H9 (cell line): ENCODE results near the gene DLEC1. TPM values are rescaled to one million over a fixed set of nuclear protein-coding genes. Genes with fewer than 3 reads are reported as not detected.

Source experiments
- DNase-seq: peaks from one replicate; pipeline ENCODE4 v3.0.0-alpha.2; 2017
- H2AFZ ChIP-seq: one replicate; pipeline ENCODE4 v1.6.1; 2013; ENCODE audit warnings: mild to moderate bottlenecking, low read length, control low read depth, moderate library complexity
- H2AK5ac ChIP-seq: 2 replicates; pipeline ENCODE4 v1.6.1; 2013; ENCODE audit warnings: low read length, control low read depth, mixed read lengths; ENCODE audit not compliant: insufficient read length
- H2BK120ac ChIP-seq: one replicate; pipeline ENCODE4 v1.6.1; 2013; ENCODE audit warnings: low read depth, mild to moderate bottlenecking, low read length, control low read depth, inconsistent platforms; ENCODE audit not compliant: poor library complexity, severe bottlenecking
- H2BK12ac ChIP-seq: 2 replicates; pipeline ENCODE4 v1.6.1; 2013; ENCODE audit warnings: low read length, control low read depth, mixed read lengths, low read depth; ENCODE audit not compliant: insufficient read length
- H2BK15ac ChIP-seq: 2 replicates; pipeline ENCODE4 v1.6.1; 2013; ENCODE audit warnings: low read depth, low read length, control low read depth
- H2BK20ac ChIP-seq: one replicate; pipeline ENCODE4 v1.6.1; 2013; ENCODE audit warnings: low read depth, mild to moderate bottlenecking, low read length, control low read depth, inconsistent platforms; ENCODE audit not compliant: poor library complexity, severe bottlenecking
- H2BK5ac ChIP-seq: 2 replicates; pipeline ENCODE4 v1.6.1; 2013; ENCODE audit warnings: low read length, control low read depth, mixed read lengths; ENCODE audit not compliant: insufficient read length
- H3K14ac ChIP-seq: 2 replicates; pipeline ENCODE4 v1.6.1; 2013; ENCODE audit warnings: low read length, control low read depth; ENCODE audit not compliant: insufficient read depth
- H3K18ac ChIP-seq: 2 replicates; pipeline ENCODE4 v1.6.1; 2013; ENCODE audit warnings: low read depth, mild to moderate bottlenecking, mixed read lengths, low read length, control low read depth; ENCODE audit not compliant: insufficient read length
- H3K23ac ChIP-seq: 2 replicates; pipeline ENCODE4 v1.6.1; 2013; ENCODE audit warnings: low read length, control low read depth, mixed read lengths, low read depth; ENCODE audit not compliant: insufficient read length
- H3K23me2 ChIP-seq: 2 replicates; pipeline ENCODE4 v1.6.1; 2013; ENCODE audit warnings: low read depth, mild to moderate bottlenecking, mixed read lengths, low read length, control low read depth; ENCODE audit not compliant: insufficient read length, poor library complexity, severe bottlenecking
- H3K27ac ChIP-seq: 2 replicates; pipeline ENCODE4 v1.5.1; 2013; ENCODE audit warnings: low read length, control low read depth, mixed read lengths, low read depth; ENCODE audit not compliant: insufficient read length
- H3K27me3 ChIP-seq: 2 replicates; pipeline ENCODE4 v1.6.1; 2013; ENCODE audit warnings: low read length, control low read depth, inconsistent platforms; ENCODE audit not compliant: insufficient read depth
- H3K4ac ChIP-seq: 2 replicates; pipeline ENCODE4 v1.6.1; 2013; ENCODE audit warnings: low read depth, mild to moderate bottlenecking, control low read depth, inconsistent platforms, low read length, moderate library complexity
- H3K4me1 ChIP-seq: 2 replicates; pipeline ENCODE4 v1.6.1; 2013; ENCODE audit warnings: low read length, control low read depth, inconsistent platforms; ENCODE audit not compliant: insufficient read depth
- H3K4me2 ChIP-seq: 2 replicates; pipeline ENCODE4 v1.6.1; 2013; ENCODE audit warnings: low read length, control low read depth, mixed read lengths; ENCODE audit not compliant: insufficient read length, insufficient read depth
- H3K56ac ChIP-seq: 2 replicates; pipeline ENCODE4 v1.6.1; 2013; ENCODE audit warnings: low read depth, mild to moderate bottlenecking, mixed read lengths, low read length, control low read depth; ENCODE audit not compliant: insufficient read length
- H3K79me1 ChIP-seq: 2 replicates; pipeline ENCODE4 v1.6.1; 2013; ENCODE audit warnings: low read depth, mild to moderate bottlenecking, moderate library complexity, low read length, control low read depth, inconsistent platforms; ENCODE audit not compliant: insufficient read depth, poor library complexity, severe bottlenecking
- H3K79me2 ChIP-seq: 2 replicates; pipeline ENCODE4 v1.6.1; 2013; ENCODE audit warnings: low read length, control low read depth, inconsistent platforms; ENCODE audit not compliant: insufficient read depth
- H3K9ac ChIP-seq: 2 replicates; pipeline ENCODE4 v1.6.1; 2013; ENCODE audit warnings: low read length, control low read depth, mixed read lengths; ENCODE audit not compliant: insufficient read length; ENCODE audit errors: extremely low read depth
- H3K9me3 ChIP-seq: one replicate; pipeline ENCODE4 v1.6.1; 2013; ENCODE audit warnings: low read depth, low read length, inconsistent platforms; ENCODE audit not compliant: control insufficient read depth
- H3T11ph ChIP-seq: one replicate; pipeline ENCODE4 v1.6.1; 2013; ENCODE audit warnings: mild to moderate bottlenecking, low read length, control low read depth, inconsistent platforms
- H4K20me1 ChIP-seq: one replicate; pipeline ENCODE4 v1.6.1; 2013; ENCODE audit not compliant: control insufficient read depth, insufficient read length, insufficient read depth
- H4K5ac ChIP-seq: 2 replicates; pipeline ENCODE4 v1.6.1; 2013; ENCODE audit warnings: low read depth, mild to moderate bottlenecking, mixed read lengths, low read length, control low read depth; ENCODE audit not compliant: insufficient read length
- H4K8ac ChIP-seq: replicated peaks from 2 replicates; pipeline ENCODE4 v1.6.1; 2013; ENCODE audit warnings: low read length, control low read depth, mixed read lengths, low read depth; ENCODE audit not compliant: insufficient read length
- H4K91ac ChIP-seq: 2 replicates; pipeline ENCODE4 v1.6.1; 2013; ENCODE audit warnings: low read depth, mild to moderate bottlenecking, moderate library complexity, mixed read lengths, low read length, control low read depth; ENCODE audit not compliant: insufficient read length
- H3K27ac Mint-ChIP-seq, 3 experiments: 2 replicates in 2 of 3; 3 replicates in 1 of 3; pipeline ENCODE4 v1.8.0; 2020 to 2021; ENCODE audit warnings: mixed read lengths in 3 of 3, mild to moderate bottlenecking in 1 of 3, moderate library complexity in 1 of 3
- H3K27me3 Mint-ChIP-seq: 2 replicates; pipeline ENCODE4 v1.8.0; 2021; ENCODE audit warnings: low read depth, mild to moderate bottlenecking, moderate library complexity, mixed read lengths
- H3K36me3 Mint-ChIP-seq, 3 experiments: 2 replicates in 2 of 3; 3 replicates in 1 of 3; pipeline ENCODE4 v1.8.0; 2020 to 2021; ENCODE audit warnings: low read depth in 3 of 3, mixed read lengths in 3 of 3; ENCODE audit not compliant: insufficient read depth in 1 of 3
- H3K4me1 Mint-ChIP-seq, 2 experiments: 2 replicates each; pipeline ENCODE4 v1.8.0; 2020; ENCODE audit warnings: mixed read lengths in 2 of 2
- H3K4me3 Mint-ChIP-seq, 2 experiments: 2 replicates in 1 of 2; 3 replicates in 1 of 2; pipeline ENCODE4 v1.8.0; 2020 to 2021; ENCODE audit warnings: mild to moderate bottlenecking in 2 of 2, mixed read lengths in 2 of 2, moderate library complexity in 1 of 2
- H3K9me3 Mint-ChIP-seq, 2 experiments: 2 replicates in 1 of 2; 3 replicates in 1 of 2; pipeline ENCODE4 v1.8.0; 2020; ENCODE audit warnings: mild to moderate bottlenecking in 2 of 2, mixed read lengths in 2 of 2, moderate library complexity in 1 of 2
- WGBS: extraction: QIAGEN DNeasy Blood & Tissue Kit; methylation state at CpG from one replicate; pipeline ENCODE4 v1.1.7; 2013; ENCODE audit warnings: missing lambda C conversion rate, low lambda C conversion rate, mixed read lengths; ENCODE audit not compliant: insufficient read length; ENCODE audit errors: extremely low coverage; 5-methylcytosine and 5-hydroxymethylcytosine counted together
- total RNA-seq: library from RNA; stranded (reverse); gene quantifications from 2 replicates; pipeline ENCODE4 v1.2.1, GENCODE V29; 2021
- TF ChIP-seq, protein P1 (sequence below): fragments of 200-600 bp; sonication (generic); conservative IDR thresholded peaks from 3 replicates; pipeline ENCODE4 v1.8.0; 2021; ENCODE audit warnings: antibody characterized with exemption, mild to moderate bottlenecking

DLEC1 gene
- total RNA-seq, 1 experiment from 2014 or later = 2.1 TPM

DNA sequence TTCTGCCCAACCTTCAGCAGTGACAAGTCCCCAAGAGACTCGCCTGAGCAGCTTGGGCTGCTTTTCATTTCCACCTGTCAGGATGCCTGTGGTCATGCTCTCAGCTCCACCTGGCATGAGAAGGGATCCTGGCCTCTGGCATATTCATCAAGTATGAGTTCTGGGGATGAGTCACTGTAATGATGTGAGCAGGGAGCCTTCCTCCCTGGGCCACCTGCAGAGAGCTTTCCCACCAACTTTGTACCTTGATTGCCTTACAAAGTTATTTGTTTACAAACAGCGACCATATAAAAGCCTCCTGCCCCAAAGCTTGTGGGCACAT lies 102.9 kb downstream of the DLEC1 start:
- Histone ChIP-seq H2BK12ac (no peak overlapping the region), H3K27ac (no peak overlapping the region), H3K4ac (no peak overlapping the region), H3K79me1 (no peaks in the 10 kb centered on the region), H4K20me1 (no peaks in the 10 kb centered on the region), H3K4me2 (no peak overlapping the region), H2AK5ac (no peak overlapping the region), H3K56ac (no peak overlapping the region), H3K9me3 (no peaks in the 10 kb centered on the region), H2BK5ac (no peak overlapping the region), H4K5ac (no peak overlapping the region), H4K91ac (no peak overlapping the region), H2BK120ac (no peak overlapping the region), H3K4me1 (peaks cover 8% of the 10 kb centered on the region; the same call in 1 of the 2 replicates), H3K18ac (no peak overlapping the region), H3K79me2 (no peaks in the 10 kb centered on the region), H2BK20ac (no peak overlapping the region), H3K9ac (no peak overlapping the region), H4K8ac (no peak overlapping the region), H3K14ac (no peak overlapping the region), H2BK15ac (no peak overlapping the region), H3K23me2 (peaks cover 18% of the 10 kb centered on the region), H3T11ph (no peak overlapping the region), H3K27me3 (no peaks in the 10 kb centered on the region), H3K23ac (no peak overlapping the region), H2AFZ (no peak overlapping the region)
- Mint-ChIP-seq H3K4me3 (no peak overlapping the region), H3K9me3 (peaks cover 4 to 6% of the 10 kb centered on the region in 2 experiments; a peak in 4 of 5 replicates), H3K4me1 (peaks cover 23 to 27% of the 10 kb centered on the region in 2 experiments), H3K27me3 (peaks cover 2% of the 10 kb centered on the region), H3K36me3 (peaks cover 16 to 29% (median 23%) of the 10 kb centered on the region in 3 experiments), H3K27ac (peak overlapping the region in 1 of 3 experiments; percentile 55; a peak in 1 of 7 replicates)
- WGBS = no CpG with 5 or more reads among the region's 2 CpGs
- no peak for DNase-seq
- TF ChIP-seq, protein P1, sequence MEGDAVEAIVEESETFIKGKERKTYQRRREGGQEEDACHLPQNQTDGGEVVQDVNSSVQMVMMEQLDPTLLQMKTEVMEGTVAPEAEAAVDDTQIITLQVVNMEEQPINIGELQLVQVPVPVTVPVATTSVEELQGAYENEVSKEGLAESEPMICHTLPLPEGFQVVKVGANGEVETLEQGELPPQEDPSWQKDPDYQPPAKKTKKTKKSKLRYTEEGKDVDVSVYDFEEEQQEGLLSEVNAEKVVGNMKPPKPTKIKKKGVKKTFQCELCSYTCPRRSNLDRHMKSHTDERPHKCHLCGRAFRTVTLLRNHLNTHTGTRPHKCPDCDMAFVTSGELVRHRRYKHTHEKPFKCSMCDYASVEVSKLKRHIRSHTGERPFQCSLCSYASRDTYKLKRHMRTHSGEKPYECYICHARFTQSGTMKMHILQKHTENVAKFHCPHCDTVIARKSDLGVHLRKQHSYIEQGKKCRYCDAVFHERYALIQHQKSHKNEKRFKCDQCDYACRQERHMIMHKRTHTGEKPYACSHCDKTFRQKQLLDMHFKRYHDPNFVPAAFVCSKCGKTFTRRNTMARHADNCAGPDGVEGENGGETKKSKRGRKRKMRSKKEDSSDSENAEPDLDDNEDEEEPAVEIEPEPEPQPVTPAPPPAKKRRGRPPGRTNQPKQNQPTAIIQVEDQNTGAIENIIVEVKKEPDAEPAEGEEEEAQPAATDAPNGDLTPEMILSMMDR = no peak
